ENCODE results near the gene ZNF862. TPM values are rescaled to one million over a fixed set of nuclear protein-coding genes. Genes with fewer than 3 reads are reported as not detected.

Gene ZNF862
- total RNA-seq, 1 donor: 8.8 TPM

- H3K4me3 ChIP-seq (ENCODE audit: low read depth, low read length): no peak overlapping the region
- no peak for DNase-seq (ENCODE audit: low read depth)
- TF ChIP-seq CTCF (IDR thresholded peaks at IDR 0.05; ENCODE audit: insufficient read depth, low read length): no peak
Measured at GRCh38 chr7:149843566-149843965, 5.4 kb downstream of the ZNF862 start.

GRCh38 chr7:149844445-149844844, 6.3 kb downstream of the ZNF862 start:
- DNase-seq (ENCODE audit: low read depth): no peak
- H3K4me3 ChIP-seq (ENCODE audit: low read depth, low read length): no peak overlapping the region
- no peak for TF ChIP-seq CTCF (IDR thresholded peaks at IDR 0.05; ENCODE audit: insufficient read depth, low read length)

- TF ChIP-seq CTCF (IDR thresholded peaks at IDR 0.05; ENCODE audit: insufficient read depth, low read length): no peak
- DNase-seq (ENCODE audit: low read depth): peak; percentile 27
- H3K4me3 ChIP-seq (ENCODE audit: low read depth, low read length): no peak overlapping the region
Measured at GRCh38 chr7:149845257-149845980, 7.2 kb downstream of the ZNF862 start.

GRCh38 chr7:149846021-149846420, 7.8 kb downstream of the ZNF862 start:
- no peak for DNase-seq (ENCODE audit: low read depth)
- H3K4me3 ChIP-seq (ENCODE audit: low read depth, low read length): no peak overlapping the region
- no peak for TF ChIP-seq CTCF (IDR thresholded peaks at IDR 0.05; ENCODE audit: insufficient read depth, low read length)

GRCh38 chr7:149846436-149847046, 8.4 kb downstream of the ZNF862 start:
- TF ChIP-seq CTCF (IDR thresholded peaks at IDR 0.05; ENCODE audit: insufficient read depth, low read length): no peak
- DNase-seq (ENCODE audit: low read depth): no peak
- no peak overlapping the region for H3K4me3 ChIP-seq (ENCODE audit: low read depth, low read length)

GRCh38 chr7:149849174-149849573, 11.0 kb downstream of the ZNF862 start:
- H3K4me3 ChIP-seq (ENCODE audit: low read depth, low read length): no peak overlapping the region
- DNase-seq (ENCODE audit: low read depth): no peak
- no peak for TF ChIP-seq CTCF (IDR thresholded peaks at IDR 0.05; ENCODE audit: insufficient read depth, low read length)

Measured in fibroblast of the aortic adventitia (primary cell).